Measurements from ENCODE around the gene NRK. TPM values are rescaled to one million over a fixed set of nuclear protein-coding genes. Genes with fewer than 3 reads are reported as not detected.

Gene NRK
- total RNA-seq, 1 experiment from 2014 or later = 0.05 TPM

- H3K4me1 ChIP-seq (ENCODE audit: control insufficient read depth in 1 of 2, insufficient read depth in 2 of 2, low read length in 2 of 2) = no peaks in the 10 kb centered on the region
- H2AFZ ChIP-seq (ENCODE audit: low read depth, low read length, poor library complexity, severe bottlenecking) = no peak overlapping the region
- ChIA-PET CTCF (no interaction called here), POLR2A (no interaction called here), RAD21 (ENCODE audit: low non-redundant PET in 1 of 2, low total read pairs in 2 of 2, uncharacterized antibody in 2 of 2, unreplicated experiment in 2 of 2) (no interaction called here)
- no TSS peak for BruUV-seq (replicated peaks)
- no peaks in the 10 kb centered on the region for H3K9me2 ChIP-seq (ENCODE audit: insufficient read depth)
- no peaks in the 10 kb centered on the region for H3K36me3 ChIP-seq (ENCODE audit: control insufficient read depth in 1 of 2, insufficient read depth in 2 of 2, low read length in 2 of 2)
- TF ChIP-seq JUND (IDR thresholded peaks at IDR 0.05) = no peak
- no peak for TF ChIP-seq POLR2A (IDR thresholded peaks at IDR 0.05; ENCODE audit: borderline replicate concordance, extremely low read depth, insufficient read depth, insufficient read length)
- TF ChIP-seq REST (IDR thresholded peaks at IDR 0.05; ENCODE audit: low read depth) = no peak
- TF ChIP-seq, protein P1, sequence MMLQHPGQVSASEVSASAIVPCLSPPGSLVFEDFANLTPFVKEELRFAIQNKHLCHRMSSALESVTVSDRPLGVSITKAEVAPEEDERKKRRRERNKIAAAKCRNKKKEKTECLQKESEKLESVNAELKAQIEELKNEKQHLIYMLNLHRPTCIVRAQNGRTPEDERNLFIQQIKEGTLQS (IDR thresholded peaks at IDR 0.05) = no peak
- no peak for TF ChIP-seq ZFX (IDR thresholded peaks at IDR 0.05)
- TF ChIP-seq CBX3 (IDR thresholded peaks at IDR 0.05; ENCODE audit: low read depth) = no peak
- no peak for TF ChIP-seq ZNF274 (IDR thresholded peaks at IDR 0.05; ENCODE audit: low read depth, low read length)
- TF ChIP-seq EZH2phosphoT487 (IDR thresholded peaks at IDR 0.05; ENCODE audit: borderline replicate concordance) = no peak
- no peak for TF ChIP-seq EZH2 (IDR thresholded peaks at IDR 0.05)
- TF ChIP-seq CTCF (IDR thresholded peaks at IDR 0.05 in 2 of 3, conservative IDR thresholded peaks at IDR 0.05 in 1 of 3; ENCODE audit: borderline replicate concordance in 1 of 3, insufficient read depth in 1 of 3, low read depth in 2 of 3, low read length in 2 of 3) = no peak
- TF ChIP-seq SRF (IDR thresholded peaks at IDR 0.05; ENCODE audit: low read depth) = no peak
- TF ChIP-seq FOSL1 (IDR thresholded peaks at IDR 0.05; ENCODE audit: low read depth) = no peak
- no peak for TF ChIP-seq CEBPB (IDR thresholded peaks at IDR 0.05; ENCODE audit: low read depth)
- TF ChIP-seq, protein P2, sequence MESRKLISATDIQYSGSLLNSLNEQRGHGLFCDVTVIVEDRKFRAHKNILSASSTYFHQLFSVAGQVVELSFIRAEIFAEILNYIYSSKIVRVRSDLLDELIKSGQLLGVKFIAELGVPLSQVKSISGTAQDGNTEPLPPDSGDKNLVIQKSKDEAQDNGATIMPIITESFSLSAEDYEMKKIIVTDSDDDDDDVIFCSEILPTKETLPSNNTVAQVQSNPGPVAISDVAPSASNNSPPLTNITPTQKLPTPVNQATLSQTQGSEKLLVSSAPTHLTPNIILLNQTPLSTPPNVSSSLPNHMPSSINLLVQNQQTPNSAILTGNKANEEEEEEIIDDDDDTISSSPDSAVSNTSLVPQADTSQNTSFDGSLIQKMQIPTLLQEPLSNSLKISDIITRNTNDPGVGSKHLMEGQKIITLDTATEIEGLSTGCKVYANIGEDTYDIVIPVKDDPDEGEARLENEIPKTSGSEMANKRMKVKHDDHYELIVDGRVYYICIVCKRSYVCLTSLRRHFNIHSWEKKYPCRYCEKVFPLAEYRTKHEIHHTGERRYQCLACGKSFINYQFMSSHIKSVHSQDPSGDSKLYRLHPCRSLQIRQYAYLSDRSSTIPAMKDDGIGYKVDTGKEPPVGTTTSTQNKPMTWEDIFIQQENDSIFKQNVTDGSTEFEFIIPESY (IDR thresholded peaks at IDR 0.05; ENCODE audit: extremely low read depth, insufficient replicate concordance, low read length) = no peak
- TF ChIP-seq SIN3A (IDR thresholded peaks at IDR 0.05; ENCODE audit: low read depth) = no peak
- TF ChIP-seq SP1 (IDR thresholded peaks at IDR 0.05; ENCODE audit: low read depth) = no peak
- TF ChIP-seq MAX (IDR thresholded peaks at IDR 0.05) = no peak
- no peak for TF ChIP-seq TCF7L2 (IDR thresholded peaks at IDR 0.05; ENCODE audit: borderline replicate concordance, extremely low read depth, insufficient read depth, insufficient read length)
- TF ChIP-seq EGR1 (IDR thresholded peaks at IDR 0.05; ENCODE audit: low read depth) = no peak
- TF ChIP-seq YY1 (IDR thresholded peaks at IDR 0.05; ENCODE audit: extremely low read depth, insufficient replicate concordance, low read depth, low read length) = no peak
- DNase-seq (ENCODE audit: low read depth, low spot score) (no peak), ATAC-seq (no peak)
- no peak overlapping the region for H3K4me2 ChIP-seq (ENCODE audit: low read length)
- H3K27me3 ChIP-seq (ENCODE audit: insufficient read depth, low read length) = no peaks in the 10 kb centered on the region; the same call in 1 of the 2 replicates
- H4K20me1 ChIP-seq (ENCODE audit: insufficient read depth) = no peaks in the 10 kb centered on the region
- H3K9me3 ChIP-seq (ENCODE audit: control insufficient read depth in 1 of 2, insufficient read depth in 1 of 2, low read depth in 1 of 2, low read length in 2 of 2) = no peaks in the 10 kb centered on the region
- no peaks in the 10 kb centered on the region for H3K79me2 ChIP-seq (ENCODE audit: insufficient read depth, low read length)
- no peak overlapping the region for H3K4me3 ChIP-seq (replicated peaks in 1 of 2; ENCODE audit: low read depth in 1 of 2, low read length in 2 of 2)
- H3K9ac ChIP-seq (ENCODE audit: low read length) = no peak overlapping the region
- intact Hi-C loops (cut with micrococcal nuclease) = no loop called here
- no peak overlapping the region for H3K27ac ChIP-seq (ENCODE audit: low read depth, low read length)
Measured at GRCh38 chrX:105910563-105911105, 88.3 kb downstream of the NRK start.
